HEK293 (cell line): ENCODE data around the gene DNMT3B.

ENCODE experiments used
- CTCF ChIA-PET: fragments of 350-600 bp; formaldehyde crosslinking; extraction: SDS; loops from one replicate; lab custom pipeline; 2021; ENCODE audit warnings: antibody characterized with exemption; lab: Yijun Ruan, JAX
- POLR2A ChIA-PET: fragments of 300-600 bp; formaldehyde crosslinking; extraction: SDS; loops from one replicate; lab custom pipeline; 2020; ENCODE audit warnings: antibody characterized with exemption, inconsistent platforms; lab: Yijun Ruan, JAX
- H3K27ac ChIP-seq: fragments of 200-500 bp; sonication (Bioruptor generic); 2 replicates; pipeline ENCODE4 v1.5.1; 2014; ENCODE audit warnings: low read depth, low read length, control low read depth, inconsistent platforms; ENCODE audit errors: extremely low read depth
- H3K36me3 ChIP-seq, 2 experiments: fragments of 200-500 bp in 1 of 2; sonication (Bioruptor generic) in 1 of 2; 1 replicate in 1 of 2; 2 replicates in 1 of 2; pipeline ENCODE4 v1.5.1; 2014 to 2017; ENCODE audit warnings: inconsistent platforms in 2 of 2, low read length in 2 of 2; ENCODE audit not compliant: control insufficient read depth in 2 of 2, insufficient read depth in 1 of 2
- H3K4me1 ChIP-seq: fragments of 200-500 bp; sonication (Bioruptor generic); 2 replicates; pipeline ENCODE4 v1.5.1; 2014; ENCODE audit warnings: mild to moderate bottlenecking, low read length, inconsistent platforms; ENCODE audit not compliant: control insufficient read depth, insufficient read depth
- H3K4me3 ChIP-seq: 2 replicates; pipeline ENCODE4 v1.5.1; 2011; ENCODE audit warnings: low read depth, mild to moderate bottlenecking, control low read depth, low read length, moderate library complexity
- H3K9me3 ChIP-seq: fragments of 200-500 bp; sonication (Bioruptor generic); 2 replicates; pipeline ENCODE4 v1.5.1; 2014; ENCODE audit warnings: low read depth, low read length, inconsistent platforms; ENCODE audit not compliant: control insufficient read depth, insufficient read depth
- FEZF1 ChIP-seq: fragments of 450-650 bp; formaldehyde crosslinking; IDR thresholded peaks from 2 replicates; pipeline ENCODE4 v1.5.1; 2016; ENCODE audit warnings: missing biosample characterization, missing genetic modification characterization
- GLIS1 ChIP-seq: fragments of 450-650 bp; formaldehyde crosslinking; IDR thresholded peaks from 2 replicates; pipeline ENCODE4 v1.5.1; 2016; ENCODE audit warnings: missing biosample characterization, missing genetic modification characterization
- GLIS2 ChIP-seq: fragments of 450-650 bp; formaldehyde crosslinking; IDR thresholded peaks from 2 replicates; pipeline ENCODE4 v1.5.1; 2016; ENCODE audit warnings: missing biosample characterization, missing genetic modification characterization
- IKZF3 ChIP-seq: fragments of 450-650 bp; IDR thresholded peaks from 2 replicates; pipeline ENCODE4 v1.5.0; 2018; ENCODE audit warnings: missing biosample characterization, mild to moderate bottlenecking, missing genetic modification characterization, moderate library complexity
- MZF1 ChIP-seq: fragments of 450-650 bp; formaldehyde crosslinking; IDR thresholded peaks from 2 replicates; pipeline ENCODE4 v1.5.1; 2017; ENCODE audit warnings: missing biosample characterization, missing genetic modification characterization, borderline replicate concordance
- REPIN1 ChIP-seq: fragments of 450-650 bp; formaldehyde crosslinking; IDR thresholded peaks from 2 replicates; pipeline ENCODE4 v1.5.1; 2017; ENCODE audit warnings: missing biosample characterization, missing genetic modification characterization, low read depth
- REST ChIP-seq: fragments of 450-650 bp; formaldehyde crosslinking; IDR thresholded peaks from 2 replicates; pipeline ENCODE4 v1.5.1; 2016; ENCODE audit warnings: missing biosample characterization, missing genetic modification characterization
- SCRT2 ChIP-seq: fragments of 450-650 bp; formaldehyde crosslinking; IDR thresholded peaks from 2 replicates; pipeline ENCODE4 v1.5.1; 2016; ENCODE audit warnings: missing biosample characterization, missing genetic modification characterization
- TSHZ1 ChIP-seq: fragments of 450-650 bp; formaldehyde crosslinking; IDR thresholded peaks from 2 replicates; pipeline ENCODE4 v1.5.1; 2016; ENCODE audit warnings: missing biosample characterization, missing genetic modification characterization, borderline replicate concordance
- YY2 ChIP-seq: fragments of 450-650 bp; formaldehyde crosslinking; IDR thresholded peaks from 2 replicates; pipeline ENCODE4 v1.5.1; 2016; ENCODE audit warnings: missing biosample characterization, missing genetic modification characterization
- ZBTB11 ChIP-seq: fragments of 450-650 bp; formaldehyde crosslinking; conservative IDR thresholded peaks from 2 replicates; pipeline ENCODE4 v1.5.1; 2016; ENCODE audit warnings: low read depth, missing biosample characterization, missing genetic modification characterization
- ZBTB48 ChIP-seq: fragments of 450-650 bp; formaldehyde crosslinking; IDR thresholded peaks from 2 replicates; pipeline ENCODE4 v1.5.1; 2016; ENCODE audit warnings: missing biosample characterization, missing genetic modification characterization
- ZFP69B ChIP-seq: fragments of 450-650 bp; formaldehyde crosslinking; IDR thresholded peaks from 2 replicates; pipeline ENCODE4 v1.5.1; 2016; ENCODE audit warnings: missing biosample characterization, missing genetic modification characterization
- ZNF112 ChIP-seq: fragments of 450-650 bp; formaldehyde crosslinking; IDR thresholded peaks from 2 replicates; pipeline ENCODE4 v1.5.0; 2017; ENCODE audit warnings: missing biosample characterization, missing genetic modification characterization
- ZNF114 ChIP-seq: fragments of 450-650 bp; formaldehyde crosslinking; IDR thresholded peaks from 2 replicates; pipeline ENCODE4 v1.5.0; 2017; ENCODE audit warnings: missing biosample characterization, missing genetic modification characterization
- ZNF23 ChIP-seq: fragments of 450-650 bp; formaldehyde crosslinking; IDR thresholded peaks from 2 replicates; pipeline ENCODE4 v1.5.1; 2016; ENCODE audit warnings: missing biosample characterization, missing genetic modification characterization, borderline replicate concordance
- ZNF26 ChIP-seq: fragments of 450-650 bp; formaldehyde crosslinking; IDR thresholded peaks from 2 replicates; pipeline ENCODE4 v1.5.1; 2016; ENCODE audit warnings: missing biosample characterization, missing genetic modification characterization
- ZNF514 ChIP-seq: fragments of 450-650 bp; formaldehyde crosslinking; IDR thresholded peaks from 2 replicates; pipeline ENCODE4 v1.5.1; 2016; ENCODE audit warnings: missing biosample characterization, missing genetic modification characterization
- ZNF623 ChIP-seq: fragments of 450-650 bp; formaldehyde crosslinking; IDR thresholded peaks from 2 replicates; pipeline ENCODE4 v1.5.1; 2016; ENCODE audit warnings: missing biosample characterization, missing genetic modification characterization
- ZSCAN18 ChIP-seq: fragments of 450-650 bp; formaldehyde crosslinking; IDR thresholded peaks from 2 replicates; pipeline ENCODE4 v1.5.1; 2016; ENCODE audit warnings: missing biosample characterization, missing genetic modification characterization

The DNMT3B gene

GRCh38 chr20:32763202-32764004 is 1.2 kb downstream of the DNMT3B start (continued):
- TF ChIP-seq MZF1 (no peak), ZNF114 (tag by site-specific recombination) (no peak), TSHZ1 (tag by site-specific recombination) (no peak), FEZF1 (no peak), ZNF23 (no peak), ZNF623 (tag by site-specific recombination) (no peak)

GRCh38 chr20:32764005-32764960 is 2.1 kb downstream of the DNMT3B start:
- ChIA-PET CTCF (interaction anchor here (0.6 to 3.7 kb wide), 6 partner anchors 10 to 160 kb away, joined by 3 to 40 read pairs (median 4); partner anchors contain the start of gene C20orf203), POLR2A (interaction anchor here (0.8 to 2.7 kb wide), 5 partner anchors 13 to 56 kb away, joined by 3 to 17 read pairs (median 4); partner anchors contain the start of gene COMMD7)
- no peaks in the 10 kb centered on the region for H3K9me3 ChIP-seq
- H3K36me3 ChIP-seq, result no peaks in the 10 kb centered on the region; a peak in 1 of 3 replicates
- H3K4me1 ChIP-seq, result no peaks in the 10 kb centered on the region
- no peak overlapping the region for H3K4me3 ChIP-seq
- H3K27ac ChIP-seq, result no peak overlapping the region
- TF ChIP-seq IKZF3 (tag by site-specific recombination), result no peak
- no peak for TF ChIP-seq REST (tag by site-specific recombination)
- peak; percentile 39; the same call in 1 of the 2 replicates for TF ChIP-seq GLIS1 (tag by site-specific recombination)
- no peak for TF ChIP-seq ZNF112
- TF ChIP-seq GLIS2 (tag by site-specific recombination), result peak; percentile 58; the same call in 1 of the 2 replicates
- TF ChIP-seq ZFP69B (tag by site-specific recombination), result no peak
- TF ChIP-seq ZNF26 (tag by site-specific recombination), result no peak
- TF ChIP-seq ZBTB11 (tag by site-specific recombination), result no peak
- TF ChIP-seq ZBTB48 (tag by site-specific recombination), result no peak
- TF ChIP-seq SCRT2 (tag by site-specific recombination), result 0 out of 2 replicates have a peak, but pooled peaks have one; percentile 22
- TF ChIP-seq ZSCAN18, result no peak
- TF ChIP-seq REPIN1 (tag by site-specific recombination), result no peak
- TF ChIP-seq YY2 (tag by site-specific recombination), result no peak
- TF ChIP-seq ZNF514, result no peak
